Astrocyte of the cerebellum (primary cell): ENCODE data around the gene TMEM51.
A peak's percentile ranks its signal among the peaks of the same experiment; 100 is the strongest.

Source experiments
- DNase-seq: peaks from one replicate; pipeline ENCODE4 v3.0.0-alpha.2; 2011; ENCODE audit warnings: low read depth
- H3K4me3 ChIP-seq: 2 replicates; pipeline ENCODE4 v1.5.1; 2011; ENCODE audit warnings: mild to moderate bottlenecking, low read depth, low read length, moderate library complexity
- in situ Hi-C: cut with HindIII; loops from 2 replicates; pipeline ENCODE4 v1.10.0; 2017; ENCODE audit warnings: low sequenced_read_pairs
- TF ChIP-seq, protein P1 (sequence below): IDR thresholded peaks from 2 replicates; pipeline ENCODE4 v1.5.1; 2012; ENCODE audit warnings: low read length, low read depth, moderate library complexity, mild to moderate bottlenecking; ENCODE audit errors: missing control alignments

TMEM51 gene

DNA sequence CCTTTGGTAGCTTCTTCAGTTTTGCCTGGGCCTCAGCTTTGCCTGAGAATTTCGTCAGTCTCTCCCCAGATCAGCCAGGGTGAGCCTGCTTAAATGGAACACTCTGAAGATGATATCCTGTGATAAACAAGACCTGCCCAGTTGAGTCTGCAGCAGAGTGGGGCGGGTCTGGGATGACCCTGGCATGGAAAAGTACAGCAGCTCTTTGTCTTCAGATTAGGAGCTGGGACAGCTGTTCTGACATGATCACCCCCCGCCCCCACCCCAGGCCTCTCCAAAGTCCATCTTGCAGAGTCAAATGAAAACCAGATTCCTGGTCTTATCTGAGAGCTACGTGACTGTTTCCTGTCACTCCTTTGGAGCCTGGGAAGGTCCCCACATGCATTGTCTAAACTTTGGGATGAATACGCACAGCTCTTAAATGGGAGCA is 2.2 kb upstream of the TMEM51 start:
- no peak for DNase-seq
- H3K4me3 ChIP-seq: no peak overlapping the region
- in situ Hi-C loops: no loop called here
- TF ChIP-seq, protein P1, sequence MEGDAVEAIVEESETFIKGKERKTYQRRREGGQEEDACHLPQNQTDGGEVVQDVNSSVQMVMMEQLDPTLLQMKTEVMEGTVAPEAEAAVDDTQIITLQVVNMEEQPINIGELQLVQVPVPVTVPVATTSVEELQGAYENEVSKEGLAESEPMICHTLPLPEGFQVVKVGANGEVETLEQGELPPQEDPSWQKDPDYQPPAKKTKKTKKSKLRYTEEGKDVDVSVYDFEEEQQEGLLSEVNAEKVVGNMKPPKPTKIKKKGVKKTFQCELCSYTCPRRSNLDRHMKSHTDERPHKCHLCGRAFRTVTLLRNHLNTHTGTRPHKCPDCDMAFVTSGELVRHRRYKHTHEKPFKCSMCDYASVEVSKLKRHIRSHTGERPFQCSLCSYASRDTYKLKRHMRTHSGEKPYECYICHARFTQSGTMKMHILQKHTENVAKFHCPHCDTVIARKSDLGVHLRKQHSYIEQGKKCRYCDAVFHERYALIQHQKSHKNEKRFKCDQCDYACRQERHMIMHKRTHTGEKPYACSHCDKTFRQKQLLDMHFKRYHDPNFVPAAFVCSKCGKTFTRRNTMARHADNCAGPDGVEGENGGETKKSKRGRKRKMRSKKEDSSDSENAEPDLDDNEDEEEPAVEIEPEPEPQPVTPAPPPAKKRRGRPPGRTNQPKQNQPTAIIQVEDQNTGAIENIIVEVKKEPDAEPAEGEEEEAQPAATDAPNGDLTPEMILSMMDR: no peak

DNA sequence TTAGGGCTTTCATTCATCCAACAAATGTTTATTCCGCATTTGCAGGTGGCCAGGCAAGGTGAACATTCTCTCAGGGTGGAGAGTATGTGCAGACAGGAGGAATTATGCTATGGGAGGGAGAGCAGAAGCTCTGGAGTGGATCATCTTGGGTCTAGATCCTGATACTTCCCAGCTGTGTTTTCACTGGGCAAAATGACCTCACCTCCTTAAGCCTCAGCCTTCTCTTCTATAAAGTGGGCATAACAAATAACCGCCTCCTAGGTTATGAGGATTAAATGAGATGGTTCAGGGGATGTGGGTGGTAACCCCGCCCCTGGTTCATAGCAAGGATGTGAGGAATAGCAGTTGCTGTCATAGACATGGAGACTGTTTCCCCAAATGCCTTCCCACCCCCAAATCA is 1.7 kb upstream of the TMEM51 start:
- in situ Hi-C loops: no loop called here
- peak overlapping the region; percentile 50 for H3K4me3 ChIP-seq

DNA sequence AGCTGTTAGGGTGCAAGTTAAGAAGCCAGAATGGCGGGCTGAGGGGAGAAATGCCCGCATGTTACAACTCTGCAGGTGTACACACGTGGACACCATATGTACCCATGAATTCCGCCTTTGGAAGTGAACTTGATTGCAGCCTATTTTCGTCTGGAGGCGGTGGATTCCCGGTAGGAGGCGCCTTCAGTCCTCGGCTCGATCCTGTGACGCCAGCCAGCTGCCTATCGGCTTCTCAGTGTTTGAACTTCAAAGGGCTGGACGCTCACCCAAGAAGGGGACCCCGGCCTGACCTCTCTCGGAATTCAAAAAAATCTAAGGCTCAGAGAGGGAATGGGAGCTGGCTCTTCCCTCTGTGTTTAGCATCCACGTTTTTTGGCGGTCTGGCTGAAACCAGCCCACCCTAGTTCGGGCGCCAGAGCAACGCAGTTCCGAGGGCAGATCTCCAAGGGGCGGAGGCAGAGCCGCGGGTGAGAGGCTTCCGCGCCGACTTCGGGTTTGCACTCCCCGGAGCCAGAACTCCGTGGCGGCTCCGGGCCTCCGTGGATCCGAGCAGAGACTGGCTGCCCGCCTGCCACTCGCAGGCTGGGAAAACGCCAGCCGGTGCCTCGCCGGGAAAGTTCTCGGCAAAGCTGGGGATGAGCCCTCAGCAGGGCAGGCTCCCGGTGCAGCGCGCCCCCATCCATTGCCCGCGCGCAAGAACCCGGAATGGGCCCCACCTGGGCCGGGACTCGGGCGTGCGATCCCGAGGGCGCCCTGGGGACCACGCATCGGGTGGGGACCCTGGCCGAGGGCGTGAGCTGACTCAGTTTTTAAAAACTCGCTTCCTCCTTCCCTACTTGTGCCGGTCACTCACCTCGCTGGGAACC is 996 bp upstream of the TMEM51 start:
- in situ Hi-C loops: no loop called here
- peak; percentile 77 for DNase-seq
- peak overlapping the region; percentile 50 for H3K4me3 ChIP-seq
- TF ChIP-seq, protein P1: peak; percentile 78

More for the DNA sequence above, 1.7 kb upstream of the TMEM51 start:
- TF ChIP-seq, protein P1: no peak
- no peak for DNase-seq

DNA sequence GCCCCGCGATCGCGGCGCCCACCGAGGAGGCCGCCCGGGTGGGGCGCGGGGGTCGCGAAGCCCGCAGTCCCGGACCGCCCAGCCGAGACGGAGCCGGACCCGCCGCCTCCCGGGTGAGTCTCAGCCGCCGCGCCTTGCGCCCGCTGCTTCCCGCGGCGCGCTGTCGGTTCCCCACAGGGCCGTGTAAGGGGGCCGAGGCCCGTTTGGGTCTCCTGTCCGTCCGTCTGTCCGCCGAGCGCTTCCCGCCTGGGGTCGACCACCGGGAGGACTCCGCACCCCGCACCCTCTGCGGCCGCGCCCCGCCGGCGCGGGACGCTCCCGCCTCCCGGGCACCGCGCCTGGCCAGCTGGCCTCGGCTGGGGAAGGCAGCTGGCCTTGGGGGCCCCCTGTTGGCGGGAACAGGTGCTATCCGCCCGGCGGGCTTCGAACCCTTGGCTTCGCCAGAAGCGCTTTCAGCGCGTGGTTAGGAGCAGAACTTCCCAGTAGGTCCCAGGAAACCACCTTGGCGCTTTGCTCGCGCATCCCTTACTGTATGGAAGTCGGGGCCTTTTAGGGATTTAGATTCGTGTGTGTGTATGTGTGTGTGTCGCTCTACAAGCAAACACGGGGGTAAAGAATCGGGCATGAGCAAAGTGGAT is 414 bp downstream of the TMEM51 start:
- peak overlapping the region; percentile 50 for H3K4me3 ChIP-seq
- no peak for DNase-seq
- TF ChIP-seq, protein P1: peak; percentile 71
- in situ Hi-C loops: no loop called here

DNA sequence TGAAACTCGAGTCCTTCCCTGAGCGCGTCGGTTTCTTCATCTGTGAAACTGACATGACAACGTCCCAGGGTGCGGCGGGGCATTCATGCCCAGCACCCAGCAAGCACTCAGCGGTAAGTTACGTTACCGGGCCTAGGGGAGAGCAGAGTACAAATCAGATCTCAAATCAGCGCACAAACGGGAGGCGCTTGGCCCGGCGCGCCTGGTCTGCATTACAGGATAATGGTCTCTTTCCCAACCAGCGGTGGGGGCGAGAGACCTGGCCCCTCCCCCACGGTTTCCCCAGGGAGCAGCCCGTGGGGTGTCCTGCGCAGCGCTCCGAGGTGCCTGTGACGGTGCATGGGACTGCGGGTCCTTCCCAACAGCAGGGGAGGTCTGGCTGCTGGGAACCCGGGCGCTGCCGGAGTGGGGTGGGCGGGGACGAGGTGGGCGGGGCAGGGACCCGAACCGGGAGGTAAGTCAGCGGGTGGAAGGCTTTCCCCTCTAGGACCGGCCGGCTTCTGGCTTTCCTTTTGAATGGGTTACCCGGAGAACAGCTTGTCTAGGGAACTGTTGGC is 1.0 kb downstream of the TMEM51 start:
- TF ChIP-seq, protein P1: no peak
- no peak for DNase-seq
- peak overlapping the region; percentile 50 for H3K4me3 ChIP-seq
- in situ Hi-C loops: no loop called here

DNA sequence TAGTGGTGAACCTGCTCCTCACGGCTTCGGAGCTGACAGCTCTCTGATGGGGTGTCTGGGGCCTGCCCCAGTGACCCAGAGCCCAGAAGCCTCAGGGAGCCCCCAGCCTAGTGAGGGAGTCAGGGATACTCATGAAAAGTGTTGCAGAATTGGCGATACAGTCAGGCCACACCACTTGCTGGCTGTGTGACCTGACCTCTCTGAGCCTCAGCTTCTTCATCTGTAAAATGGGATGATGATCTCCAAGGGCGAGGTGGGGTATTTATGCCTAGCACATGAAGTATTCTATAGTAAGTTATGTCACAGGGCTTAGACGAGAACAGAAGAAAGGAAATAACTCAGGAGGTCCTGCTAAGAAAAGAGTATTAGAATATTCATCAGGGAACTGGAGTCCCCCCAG is 1.6 kb downstream of the TMEM51 start:
- H3K4me3 ChIP-seq: no peak overlapping the region
- in situ Hi-C loops: no loop called here
- TF ChIP-seq, protein P1: no peak
- DNase-seq: no peak
